ENCODE results near the gene AGRN.
"Not testable (repeated sequence)": the region's sequence is repeated elsewhere in the genome, so short reads cannot be mapped to it uniquely, and the experiment has no call there.

The AGRN gene

GRCh38 chr1:1021920-1022259 lies 2.0 kb downstream of the AGRN start:
- DNase-seq = no peak

GRCh38 chr1:1022302-1023009 lies 2.5 kb downstream of the AGRN start:
- no peak for DNase-seq

GRCh38 chr1:1023700-1024099 lies 3.8 kb downstream of the AGRN start:
- DNase-seq = no peak

DNA sequence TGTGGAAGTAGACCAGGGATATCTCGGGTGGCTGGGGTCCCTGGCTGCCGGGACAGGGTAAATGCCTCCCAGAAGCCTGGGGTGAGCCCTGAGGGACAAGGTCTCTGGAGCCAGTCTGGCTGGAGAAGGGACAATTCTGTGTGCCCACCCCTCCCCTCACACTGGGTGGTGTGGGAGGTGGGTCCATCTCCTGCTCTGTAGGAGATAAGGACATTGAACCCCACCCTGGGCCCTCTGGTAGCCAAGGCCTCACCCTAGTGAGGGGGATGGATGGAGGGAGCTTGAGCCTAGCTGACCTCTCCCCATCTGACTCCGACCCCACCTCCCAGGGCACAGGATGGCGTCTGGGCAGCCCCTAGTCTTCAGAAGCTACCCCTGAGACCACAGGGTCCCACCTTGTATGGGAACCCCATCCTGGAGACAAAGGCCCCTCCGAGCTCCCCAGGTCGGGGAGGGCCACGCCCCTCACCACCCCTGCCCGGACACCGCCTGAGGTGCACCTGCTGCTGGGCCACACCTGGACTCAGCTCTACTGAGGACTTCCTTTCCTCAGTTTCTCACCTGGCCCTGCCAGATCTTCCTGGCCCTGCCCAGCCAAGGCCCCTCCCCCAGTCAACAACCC lies 4.3 kb downstream of the AGRN start:
- no peak for DNase-seq

GRCh38 chr1:1024771-1025699 lies 5.1 kb downstream of the AGRN start:
- DNase-seq = no peak

GRCh38 chr1:1025730-1026129 lies 5.8 kb downstream of the AGRN start:
- no peak for DNase-seq

DNA sequence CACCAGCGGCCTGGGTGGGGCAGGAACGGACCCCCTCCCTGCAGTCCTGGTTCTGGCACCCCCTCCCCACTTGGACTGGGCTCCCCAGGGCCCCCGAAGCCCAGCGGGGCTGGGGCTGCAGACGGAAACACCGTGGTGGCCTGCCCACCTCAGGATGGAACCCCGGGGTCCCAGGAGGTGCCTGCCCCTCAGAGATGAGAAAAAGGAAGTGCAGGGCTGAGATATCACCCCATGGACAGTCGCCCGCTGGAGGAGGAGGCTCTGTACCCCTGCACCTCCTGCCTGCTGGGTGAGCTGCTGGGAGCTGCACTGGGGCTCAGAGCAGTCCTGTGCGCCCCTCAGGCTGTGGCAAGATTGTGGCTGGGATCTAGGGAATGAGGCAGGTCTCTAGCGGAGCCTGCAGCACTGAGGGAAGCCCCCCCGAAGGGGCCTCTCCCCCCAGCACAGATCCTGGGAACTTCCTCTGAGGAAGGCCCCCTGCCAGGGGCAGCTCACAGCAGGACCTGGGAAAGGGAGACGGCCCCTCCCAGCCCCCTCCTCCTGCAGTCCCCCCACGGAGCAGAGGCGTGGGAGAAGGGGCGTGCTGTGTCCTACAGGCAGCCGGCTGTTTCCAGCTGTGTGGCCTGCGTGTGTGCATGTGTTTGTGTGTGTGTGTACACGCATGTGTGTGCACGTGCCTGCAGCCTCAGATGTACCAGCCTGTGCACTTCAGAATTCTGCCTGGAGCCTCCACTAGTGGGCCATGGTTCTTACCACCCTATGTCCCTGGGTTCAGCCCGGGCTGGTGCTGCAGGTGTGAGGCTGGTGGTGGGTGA lies 6.9 kb downstream of the AGRN start:
- no peak for DNase-seq

DNA sequence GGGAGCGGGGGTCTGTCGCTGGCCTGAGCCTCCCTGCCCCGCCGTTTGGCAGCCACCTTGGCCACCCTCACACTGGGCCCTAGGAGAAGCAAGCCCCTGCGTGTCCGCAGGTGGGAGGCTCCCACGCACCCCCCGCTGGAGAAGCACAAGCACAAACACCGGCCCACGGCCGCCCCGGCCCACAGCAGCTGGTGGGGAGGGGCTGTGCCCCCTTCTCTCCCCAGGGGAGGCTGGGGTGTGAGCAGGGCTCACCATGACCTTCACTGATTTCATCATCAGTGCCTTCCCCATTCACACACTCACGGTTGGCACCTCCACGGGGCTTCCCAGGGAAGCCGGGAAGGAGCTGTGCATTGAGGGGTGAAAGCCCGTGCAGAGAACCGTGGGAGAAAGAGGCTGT lies 7.9 kb downstream of the AGRN start:
- no peak for DNase-seq

DNA sequence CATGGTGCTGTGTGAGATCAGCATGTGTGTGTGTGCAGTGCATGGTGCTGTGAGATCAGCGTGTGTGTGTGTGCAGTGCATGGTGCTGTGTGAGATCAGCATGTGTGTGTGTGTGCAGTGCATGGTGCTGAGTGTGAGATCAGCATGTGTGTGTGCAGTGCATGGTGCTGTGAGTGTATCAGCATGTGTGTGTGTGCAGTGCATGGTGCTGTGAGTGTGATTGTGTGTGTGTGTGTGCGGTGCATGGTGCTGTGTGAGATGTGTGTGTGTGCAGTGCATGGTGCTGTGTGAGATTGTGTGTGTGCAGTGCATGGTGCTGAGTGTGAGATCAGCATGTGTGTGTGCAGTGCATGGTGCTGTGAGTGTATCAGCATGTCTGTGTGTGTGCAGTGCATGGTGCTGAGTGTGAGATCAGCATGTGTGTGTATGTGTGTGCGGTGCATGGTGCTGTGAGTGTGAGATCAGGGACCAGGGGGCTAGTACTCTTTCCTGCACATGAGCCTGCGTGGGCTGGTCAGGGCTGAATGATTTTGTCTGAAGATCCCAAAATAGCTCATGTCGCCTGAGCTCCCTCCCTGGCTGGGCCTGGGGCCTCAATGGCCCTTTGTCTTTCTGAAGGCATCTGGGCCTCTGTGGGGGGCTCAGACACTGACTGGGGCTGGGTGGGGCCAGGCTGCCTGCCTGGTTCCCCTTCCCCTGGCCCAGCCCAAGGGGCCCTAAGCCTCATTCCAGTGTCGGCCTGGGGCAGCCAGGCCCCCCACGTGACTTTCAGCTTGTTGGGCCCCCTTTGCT lies 11.1 kb downstream of the AGRN start:
- not testable (repeated sequence) for DNase-seq

DNA sequence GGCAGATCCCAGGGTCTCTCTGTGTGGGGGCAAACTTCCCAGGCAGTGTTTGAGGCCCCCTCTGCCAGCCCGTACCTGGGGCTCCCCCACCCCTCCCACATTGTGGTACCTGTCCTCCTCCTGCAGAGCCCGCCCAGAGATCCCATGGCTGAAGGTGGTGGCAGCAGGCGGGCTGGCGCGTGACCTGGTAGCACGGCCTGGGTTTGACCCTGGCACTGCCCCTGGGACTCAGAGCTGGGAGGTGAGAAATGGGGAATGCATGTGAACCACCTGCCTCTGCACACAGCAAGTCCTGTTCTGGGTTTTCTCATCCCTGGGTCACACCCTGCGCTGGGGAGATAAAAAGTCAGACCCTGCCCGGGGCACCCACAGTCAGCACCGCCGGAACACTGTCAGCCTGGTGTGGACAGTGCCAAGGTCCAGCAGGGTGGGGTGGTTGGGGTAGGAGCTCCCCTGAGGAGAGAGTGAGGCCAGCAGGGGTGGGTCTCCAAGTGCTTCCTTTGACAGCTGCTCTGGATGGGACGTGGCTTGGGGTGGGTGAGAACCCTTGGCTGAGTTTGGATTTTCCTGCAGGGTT lies 11.8 kb downstream of the AGRN start:
- no peak for DNase-seq

DNA sequence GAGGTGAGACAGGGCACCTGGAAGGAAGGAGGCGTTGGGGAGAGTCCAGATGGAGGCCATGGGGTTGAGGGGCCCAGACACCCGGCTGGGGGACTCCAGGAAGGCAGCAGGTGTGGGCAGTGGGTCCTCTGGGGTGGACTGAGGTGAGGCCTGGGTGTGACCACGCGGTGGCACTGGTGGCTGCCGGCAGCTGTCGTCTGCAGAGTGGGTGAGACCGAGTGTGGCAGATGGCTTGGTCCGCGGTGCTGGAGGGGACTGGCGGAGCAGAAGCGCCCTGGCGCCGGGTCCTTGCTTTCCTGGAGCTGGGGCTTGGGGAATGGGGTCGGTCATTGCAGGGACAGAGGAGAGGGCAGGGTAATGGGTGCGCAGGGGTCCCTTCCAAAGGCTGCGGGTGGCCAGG lies 12.5 kb downstream of the AGRN start:
- DNase-seq = no peak

GRCh38 chr1:1033009-1033587 lies 13.2 kb downstream of the AGRN start:
- DNase-seq = peak; percentile 88

GRCh38 chr1:1033731-1034438 lies 14.0 kb downstream of the AGRN start:
- no peak for DNase-seq

GRCh38 chr1:1034439-1034781 lies 14.5 kb downstream of the AGRN start:
- no peak for DNase-seq

DNA sequence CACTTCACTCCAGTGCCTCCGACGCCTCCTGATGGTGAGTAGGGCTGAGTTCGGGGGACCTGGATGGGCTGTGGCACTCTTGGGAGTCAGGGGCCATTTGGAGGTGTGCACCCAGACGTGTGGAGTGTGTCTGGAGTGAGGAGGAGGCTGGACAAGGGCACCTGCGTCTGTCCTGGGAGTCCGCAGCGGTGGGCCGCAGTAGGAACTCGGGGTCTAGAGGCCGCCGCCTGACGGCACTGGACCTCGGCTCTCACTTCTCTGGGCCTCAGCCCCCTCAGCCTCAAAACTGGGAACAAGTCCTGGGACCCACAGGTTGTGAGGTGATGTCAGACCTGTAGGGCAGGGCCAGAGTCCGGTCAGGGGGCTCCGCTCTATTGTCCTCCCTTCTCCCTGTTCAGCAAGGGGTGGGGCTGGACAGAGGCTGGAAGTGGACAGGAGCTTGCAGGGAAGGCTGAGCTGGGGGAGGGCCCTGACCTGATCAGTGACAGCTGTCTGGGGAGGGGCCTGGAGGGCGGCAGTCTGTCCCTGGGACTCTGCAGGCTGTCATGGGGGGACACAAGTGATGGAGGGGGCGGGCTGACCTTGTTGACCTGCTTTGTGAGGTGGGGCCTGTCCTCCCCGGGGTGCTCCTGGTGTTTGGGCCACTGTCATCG lies 15.5 kb downstream of the AGRN start:
- no peak for DNase-seq

- DNase-seq = no peak
Measured at GRCh38 chr1:1037366-1038327, 17.7 kb downstream of the AGRN start.

DNA sequence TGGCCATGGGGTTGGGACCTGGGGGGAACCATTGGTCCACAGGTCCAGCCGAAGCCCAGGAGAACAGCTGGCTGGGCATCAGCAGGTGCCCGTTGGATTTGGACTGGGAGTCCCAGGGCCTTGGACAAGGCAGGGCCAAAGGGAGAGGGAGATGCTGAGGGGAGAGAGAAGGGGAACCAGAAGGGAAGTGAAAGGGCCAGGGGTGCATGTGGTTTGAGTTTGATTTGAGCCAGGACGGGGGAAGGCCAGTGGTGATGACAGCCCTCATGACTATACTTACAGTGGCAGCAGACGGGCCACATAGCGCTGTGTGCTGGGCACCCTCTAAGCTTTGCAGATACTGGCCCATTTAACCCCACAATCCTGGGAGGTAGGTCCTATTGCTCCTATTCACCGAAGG lies 18.8 kb downstream of the AGRN start:
- no peak for DNase-seq

DNA sequence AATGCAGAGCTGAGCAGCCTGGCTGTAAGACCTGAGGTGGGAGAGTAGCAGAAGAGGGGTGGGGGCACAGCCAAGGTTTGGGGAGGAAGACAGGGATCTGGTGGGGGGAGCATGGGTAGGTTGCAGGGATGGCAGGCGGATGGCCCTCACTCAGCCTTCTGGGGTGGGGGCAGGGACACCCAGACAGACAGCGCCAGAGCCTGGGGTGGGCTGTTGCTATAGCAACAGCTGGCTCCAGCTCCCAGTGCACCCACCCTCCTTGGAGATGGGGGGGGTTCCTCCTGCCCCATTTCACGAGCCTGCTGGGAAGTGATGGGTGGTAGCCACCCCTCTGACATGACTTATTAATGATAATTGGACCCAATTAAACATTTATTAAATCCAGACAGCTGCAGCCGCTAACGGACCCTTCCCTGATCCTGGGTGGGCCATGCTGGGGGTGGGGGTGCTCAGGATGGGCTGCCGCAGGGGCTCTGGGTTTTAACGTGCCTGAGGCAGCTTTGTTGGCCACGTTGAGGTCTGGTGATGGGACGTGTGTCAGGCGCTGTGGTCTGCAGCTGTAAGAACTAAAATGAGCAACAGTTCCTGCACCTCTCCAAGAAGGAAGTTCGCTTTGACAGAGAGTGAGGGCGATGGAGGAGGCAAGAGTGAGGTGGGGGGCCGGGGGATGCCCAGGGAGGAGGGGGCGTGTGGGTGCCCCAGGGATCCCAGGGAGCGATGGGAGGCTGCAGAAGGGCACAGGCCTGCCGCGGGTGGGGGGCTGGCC lies 19.4 kb downstream of the AGRN start:
- no peak for DNase-seq
